T-helper 2 cell treated with Interferon-gamma antibody and Interleukin-4, amounts not matched to agents 5 μg/mL and 100 μg/mL, for 36 hours (primary cell): Measurements from ENCODE around the gene KCNJ11.
A peak's percentile ranks its signal among the peaks of the same experiment; 100 is the strongest.
"Not testable (repeated sequence)": the region's sequence is repeated elsewhere in the genome, so short reads cannot be mapped to it uniquely, and the experiment has no call there.

Source experiments
- DNase-seq: peaks from one replicate; pipeline ENCODE4 v3.0.0; 2021; ENCODE audit warnings: low spot score
- H3K27ac Mint-ChIP-seq: one replicate; pipeline ENCODE4 v1.8.0; 2021; ENCODE audit warnings: mild to moderate bottlenecking, mixed read lengths
- H3K27me3 Mint-ChIP-seq: one replicate; pipeline ENCODE4 v1.8.0; 2021; ENCODE audit warnings: low read depth, mixed read lengths
- H3K36me3 Mint-ChIP-seq: one replicate; pipeline ENCODE4 v1.8.0; 2021; ENCODE audit warnings: low read depth, mixed read lengths
- H3K4me1 Mint-ChIP-seq: one replicate; pipeline ENCODE4 v1.8.0; 2021; ENCODE audit warnings: low read depth, mixed read lengths
- H3K4me3 Mint-ChIP-seq: one replicate; pipeline ENCODE4 v1.8.0; 2022; ENCODE audit warnings: mild to moderate bottlenecking, moderate library complexity, mixed read lengths
- H3K9me3 Mint-ChIP-seq: one replicate; pipeline ENCODE4 v1.8.0; 2021; ENCODE audit warnings: mixed read lengths

Gene KCNJ11

DNA sequence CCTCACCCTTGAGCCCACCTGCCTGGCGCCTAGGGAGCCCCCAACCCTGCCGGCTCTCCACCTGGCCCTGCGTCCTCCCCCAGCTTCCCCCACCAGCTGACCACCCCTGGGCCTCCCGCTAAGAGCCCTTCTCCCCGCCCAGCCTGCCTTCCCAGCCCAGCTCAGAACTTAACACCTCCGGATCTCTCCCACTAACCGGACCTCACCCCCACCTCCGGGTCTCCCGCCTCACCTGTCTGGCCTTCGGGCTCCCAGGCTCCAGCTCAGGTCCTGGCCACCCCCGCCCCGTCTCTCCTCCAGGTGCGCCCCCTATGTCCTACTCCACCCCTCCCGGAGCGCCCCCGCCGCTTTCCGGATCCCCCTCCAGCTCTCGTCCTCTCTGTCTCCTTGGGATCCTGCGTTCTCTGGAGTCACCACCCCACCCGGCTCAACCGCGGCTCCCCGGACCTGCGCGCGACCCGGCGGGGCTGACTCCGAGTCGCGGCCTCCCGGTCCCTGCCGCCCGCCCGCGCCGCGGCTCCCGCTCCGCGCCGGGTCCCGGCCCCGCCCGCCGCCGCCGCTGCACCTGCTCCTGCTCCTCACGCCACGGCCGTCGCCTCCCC lies at the start of gene KCNJ11:
TSS of gene KCNJ11 (minus strand) at position 51 of the 602 bp plus-strand sequence. CDS start 568 bp downstream, outside the sequence.
- no peaks in the 10 kb centered on the region for H3K36me3 Mint-ChIP-seq
- peaks cover 22% of the 10 kb centered on the region for H3K27me3 Mint-ChIP-seq
- no peaks in the 10 kb centered on the region for H3K9me3 Mint-ChIP-seq
- H3K27ac Mint-ChIP-seq, result peak within 1 kb of the TSS; percentile 31
- peaks cover 1% of the 10 kb centered on the region for H3K4me1 Mint-ChIP-seq
- peak within 1 kb of the TSS; percentile 70 for H3K4me3 Mint-ChIP-seq
- DNase-seq, result no peak

DNA sequence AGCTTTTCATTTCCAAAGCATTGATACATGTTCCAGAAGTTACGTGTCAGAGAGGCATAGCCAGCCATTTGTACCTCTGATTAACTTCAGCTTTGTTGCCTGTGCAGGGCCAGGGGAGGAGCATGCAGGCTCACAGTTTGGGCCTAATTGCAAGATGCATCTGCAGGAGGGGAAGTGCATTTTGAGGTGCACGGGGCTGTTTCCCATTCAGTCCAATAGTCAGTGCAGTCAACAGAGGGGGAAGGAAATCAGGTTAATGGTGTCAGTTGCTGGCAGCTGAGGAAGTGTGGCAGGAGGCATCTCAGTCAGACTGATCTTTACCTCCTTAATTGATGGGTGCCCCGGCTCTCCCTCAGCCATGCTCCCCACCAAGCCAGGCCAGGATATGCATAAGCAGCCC lies 48.9 kb upstream of the KCNJ11 start:
- Mint-ChIP-seq H3K4me3 (no peak overlapping the region), H3K4me1 (peaks cover 21% of the 10 kb centered on the region), H3K9me3 (peaks cover 4% of the 10 kb centered on the region), H3K27me3 (peaks cover 22% of the 10 kb centered on the region), H3K36me3 (no peaks in the 10 kb centered on the region), H3K27ac (no peak overlapping the region)
- no peak for DNase-seq

DNA sequence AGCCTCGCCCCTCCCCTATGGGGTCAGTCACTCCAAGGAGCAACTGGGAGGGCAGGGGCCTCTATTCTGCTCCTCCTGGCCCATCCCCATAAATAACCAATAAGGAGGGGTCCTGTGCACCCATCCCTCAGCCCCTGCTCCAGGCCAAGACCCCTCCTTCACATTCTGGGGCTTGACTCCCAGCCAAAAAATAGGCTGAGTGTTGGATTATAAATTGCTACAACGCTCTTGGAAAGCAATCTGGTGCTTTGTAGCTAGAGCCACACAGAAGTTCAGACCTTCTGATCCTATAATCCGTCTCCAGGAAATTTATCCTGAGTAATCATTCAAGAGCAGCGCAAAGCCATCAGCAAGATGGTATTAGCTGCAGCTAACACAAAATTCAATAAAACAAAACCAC lies 45.6 kb upstream of the KCNJ11 start:
- Mint-ChIP-seq H3K4me1 (peaks cover 13% of the 10 kb centered on the region), H3K27ac (no peak overlapping the region), H3K9me3 (no peaks in the 10 kb centered on the region), H3K4me3 (no peak overlapping the region), H3K27me3 (peaks cover 14% of the 10 kb centered on the region), H3K36me3 (no peaks in the 10 kb centered on the region)
- no peak for DNase-seq

DNA sequence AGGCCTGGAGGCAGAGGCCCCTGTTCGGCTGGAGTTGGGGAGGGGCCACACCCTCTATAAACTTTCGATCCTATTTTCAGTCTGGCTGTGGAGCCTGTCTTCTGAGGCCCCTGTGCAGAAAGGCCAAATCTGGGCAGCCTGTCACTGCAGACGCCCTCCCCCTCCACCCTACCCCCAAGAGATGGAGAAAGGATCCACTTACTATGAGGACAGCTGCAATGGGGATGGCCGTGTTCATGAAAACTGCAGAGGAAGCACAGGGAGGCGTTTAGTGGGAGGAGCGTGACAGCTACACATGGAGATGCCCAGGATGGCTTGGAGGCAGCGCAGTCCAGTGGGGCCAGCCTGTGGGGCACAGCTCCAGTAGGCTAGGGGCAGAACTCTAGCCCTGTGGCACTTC lies 43.5 kb upstream of the KCNJ11 start:
- H3K4me3 Mint-ChIP-seq, result no peak overlapping the region
- H3K27me3 Mint-ChIP-seq, result peaks cover 16% of the 10 kb centered on the region
- no peak overlapping the region for H3K27ac Mint-ChIP-seq
- no peaks in the 10 kb centered on the region for H3K36me3 Mint-ChIP-seq
- H3K9me3 Mint-ChIP-seq, result no peaks in the 10 kb centered on the region
- peaks cover 10% of the 10 kb centered on the region for H3K4me1 Mint-ChIP-seq
- no peak for DNase-seq

DNA sequence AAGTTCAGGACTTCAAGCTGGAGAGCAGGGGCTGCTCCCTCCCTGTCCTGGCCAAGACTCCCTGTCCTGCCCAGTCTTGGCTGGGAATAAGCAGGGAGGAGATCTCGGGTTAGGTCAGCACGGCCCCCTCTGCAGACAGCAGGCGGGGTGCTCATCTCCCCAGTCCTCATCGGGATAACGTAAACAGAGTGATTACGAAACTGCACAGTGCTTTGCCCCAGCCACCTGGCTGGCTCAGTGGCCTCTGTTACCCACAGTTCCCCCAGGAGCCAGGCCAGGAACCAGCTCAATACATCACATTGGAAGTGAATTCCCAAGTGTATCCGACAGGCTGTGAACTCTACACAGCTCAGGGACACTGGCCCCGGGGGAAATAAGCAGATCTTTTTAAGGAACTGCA lies 42.7 kb upstream of the KCNJ11 start:
- no peak overlapping the region for H3K27ac Mint-ChIP-seq
- H3K4me3 Mint-ChIP-seq, result no peak overlapping the region
- H3K27me3 Mint-ChIP-seq, result peaks cover 16% of the 10 kb centered on the region
- peaks cover 18% of the 10 kb centered on the region for H3K4me1 Mint-ChIP-seq
- DNase-seq, result no peak
- peaks cover 1% of the 10 kb centered on the region for H3K36me3 Mint-ChIP-seq
- H3K9me3 Mint-ChIP-seq, result peaks cover under 1% of the 10 kb centered on the region

DNA sequence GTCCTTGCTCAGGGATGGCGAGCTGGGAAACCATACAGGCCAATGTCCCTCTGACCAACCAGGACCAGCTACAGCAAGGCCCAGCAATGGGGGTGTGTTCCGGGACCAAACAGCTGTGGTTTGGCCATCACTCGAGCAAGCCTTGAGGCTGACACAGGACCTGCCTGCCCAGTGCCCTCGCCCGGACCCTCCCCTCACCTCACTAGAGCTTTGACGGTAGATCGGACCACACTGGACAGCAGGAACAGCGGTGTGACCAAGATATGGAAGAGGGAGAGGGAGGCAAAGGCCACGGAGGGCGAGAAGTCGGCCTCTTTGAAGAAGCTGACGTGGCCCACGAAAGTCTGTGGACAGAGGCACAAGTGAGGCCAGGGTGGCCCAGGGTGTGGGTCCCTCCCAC lies 42.2 kb upstream of the KCNJ11 start:
- Mint-ChIP-seq H3K9me3 (peaks cover 5% of the 10 kb centered on the region), H3K4me3 (no peak overlapping the region)

DNA sequence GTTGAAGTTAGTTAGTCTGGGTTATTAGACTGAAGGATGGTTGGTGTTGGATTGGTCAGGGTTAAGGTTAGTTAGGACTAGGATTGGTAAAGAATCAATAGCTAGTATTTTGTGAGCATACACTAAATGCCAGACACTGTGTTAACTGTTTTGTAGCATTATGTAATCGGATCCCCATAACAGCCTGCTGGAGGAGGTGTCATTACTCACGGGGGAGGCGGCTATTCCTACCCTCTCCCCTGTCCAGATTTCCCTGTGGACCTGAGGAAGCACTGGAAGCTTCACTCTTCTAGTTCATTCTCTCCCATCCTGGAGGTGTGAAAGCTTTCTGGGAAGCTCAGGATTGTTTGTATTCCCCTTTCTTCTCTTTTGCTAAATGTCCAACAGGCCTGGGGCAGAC lies 40.5 kb upstream of the KCNJ11 start:
- Mint-ChIP-seq H3K27ac (no peak overlapping the region), H3K36me3 (peaks cover 6% of the 10 kb centered on the region), H3K9me3 (peaks cover 5% of the 10 kb centered on the region), H3K27me3 (peaks cover 14% of the 10 kb centered on the region), H3K4me3 (no peak overlapping the region), H3K4me1 (peaks cover 33% of the 10 kb centered on the region)
- no peak for DNase-seq

More for the DNA sequence above, 42.2 kb upstream of the KCNJ11 start:
- Mint-ChIP-seq H3K27ac (no peak overlapping the region), H3K27me3 (peaks cover 19% of the 10 kb centered on the region), H3K36me3 (peaks cover 6% of the 10 kb centered on the region), H3K4me1 (peaks cover 21% of the 10 kb centered on the region)
- no peak for DNase-seq

DNA sequence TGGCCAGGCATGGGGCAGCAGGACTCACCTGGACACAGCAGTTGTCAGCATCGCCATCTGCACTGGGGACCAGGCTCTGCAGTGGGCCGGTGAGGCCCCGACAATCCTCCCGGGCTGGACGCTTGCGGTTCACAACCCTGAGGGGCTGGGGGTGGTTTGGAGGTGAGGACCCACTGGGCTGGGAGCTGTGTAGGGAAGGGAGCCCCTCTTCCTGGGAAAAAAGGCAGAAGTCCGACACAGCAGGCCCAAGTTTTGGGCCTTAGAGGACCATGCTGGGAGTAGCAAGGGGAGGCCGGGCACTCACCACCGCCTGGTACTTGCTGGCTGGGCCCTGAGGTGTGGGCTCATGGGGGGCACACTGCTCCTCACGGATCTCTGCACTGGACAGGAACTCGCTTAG lies 39.8 kb upstream of the KCNJ11 start:
- peaks cover 6% of the 10 kb centered on the region for H3K36me3 Mint-ChIP-seq
- no peak overlapping the region for H3K27ac Mint-ChIP-seq
- peaks cover 5% of the 10 kb centered on the region for H3K9me3 Mint-ChIP-seq
- DNase-seq, result no peak
- peaks cover 33% of the 10 kb centered on the region for H3K4me1 Mint-ChIP-seq
- H3K27me3 Mint-ChIP-seq, result peaks cover 14% of the 10 kb centered on the region
- H3K4me3 Mint-ChIP-seq, result no peak overlapping the region

DNA sequence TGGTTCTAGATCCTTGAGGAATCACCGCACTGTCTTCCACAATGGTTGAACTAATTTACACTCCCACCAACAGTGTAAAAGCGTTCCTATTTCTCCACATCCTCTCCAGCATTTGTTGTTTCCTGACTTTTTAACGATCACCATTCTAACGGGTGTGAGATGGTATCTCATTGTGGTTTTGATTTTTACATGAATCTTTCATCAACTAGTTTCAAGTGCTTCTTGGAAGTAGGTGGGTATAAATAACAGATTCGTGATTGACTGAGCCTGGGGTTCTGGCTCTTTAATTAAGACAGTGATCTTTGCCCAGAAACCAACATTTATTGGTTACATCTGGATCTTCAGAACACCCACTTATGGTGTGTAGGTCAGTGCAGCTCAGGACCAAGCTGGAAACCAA lies 37.8 kb upstream of the KCNJ11 start:
- peaks cover 45% of the 10 kb centered on the region for H3K4me1 Mint-ChIP-seq

DNA sequence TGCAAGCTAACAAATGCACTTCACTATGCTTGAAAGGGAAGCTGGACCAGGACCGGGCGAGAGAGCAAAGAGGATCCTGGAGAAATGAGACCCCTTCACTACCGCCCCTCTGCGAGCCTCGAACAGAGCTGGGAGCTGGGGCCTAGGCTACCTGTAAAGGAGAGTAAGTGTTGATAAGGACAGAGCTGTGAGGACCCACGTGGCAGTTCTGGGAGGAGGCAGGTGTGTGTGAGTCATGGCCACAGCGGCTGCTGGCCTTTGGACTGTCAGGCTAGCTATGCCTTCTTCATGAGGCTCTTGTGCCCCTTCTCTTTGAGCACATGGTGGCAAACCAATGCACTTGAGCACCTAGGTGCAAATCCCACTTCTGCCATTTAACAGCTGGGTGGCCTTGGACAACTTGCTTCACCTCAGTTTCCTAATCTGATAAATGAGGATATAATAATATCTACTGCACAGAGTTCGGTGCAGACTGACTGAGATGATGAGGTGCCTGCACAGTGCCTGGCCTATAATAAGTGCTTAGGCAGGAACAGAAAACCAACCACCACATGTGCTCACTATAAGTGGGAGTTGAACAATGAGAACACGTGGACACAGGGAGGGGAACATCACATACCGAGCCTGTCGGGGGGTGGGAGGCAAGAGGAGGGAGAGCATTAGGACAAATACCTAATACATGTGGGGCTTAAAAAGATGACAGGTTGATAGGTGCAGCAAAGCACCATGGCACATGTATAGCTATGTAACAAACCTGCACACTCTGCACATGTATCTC lies 35.3 kb upstream of the KCNJ11 start:
- peaks cover 41% of the 10 kb centered on the region for H3K27me3 Mint-ChIP-seq
- H3K36me3 Mint-ChIP-seq, result peaks cover 6% of the 10 kb centered on the region
- peaks cover 5% of the 10 kb centered on the region for H3K9me3 Mint-ChIP-seq
- H3K27ac Mint-ChIP-seq, result no peak overlapping the region
- peaks cover 53% of the 10 kb centered on the region for H3K4me1 Mint-ChIP-seq
- DNase-seq, result no peak
- no peak overlapping the region for H3K4me3 Mint-ChIP-seq

More for the DNA sequence above, 37.8 kb upstream of the KCNJ11 start:
- H3K9me3 Mint-ChIP-seq, H3K36me3 Mint-ChIP-seq, DNase-seq: not testable (repeated sequence)
- Mint-ChIP-seq H3K4me3 (peak overlapping the region; percentile 52), H3K27ac (peak overlapping the region; percentile 34), H3K27me3 (peaks cover 27% of the 10 kb centered on the region)

DNA sequence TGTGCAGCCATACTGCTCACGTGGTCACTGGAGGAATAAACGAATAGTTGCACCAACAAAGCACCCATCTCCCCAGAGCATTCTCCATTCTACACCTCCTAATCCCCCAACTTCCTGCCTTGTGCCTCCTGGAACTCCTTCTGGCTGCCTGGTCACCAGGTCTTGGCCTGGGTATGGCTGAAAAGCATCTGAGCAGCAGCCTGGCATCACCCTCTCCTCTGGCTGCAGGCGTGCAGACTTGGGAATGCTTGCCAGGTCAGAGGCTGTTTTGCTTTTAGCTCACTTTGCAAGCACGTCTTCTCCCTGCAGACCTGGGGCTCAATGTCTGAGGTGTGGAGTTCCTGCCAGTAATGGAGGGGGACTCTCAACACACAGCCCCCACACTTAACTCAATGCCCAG lies 33.3 kb upstream of the KCNJ11 start:
- no peak for DNase-seq
- Mint-ChIP-seq H3K27ac (no peak overlapping the region), H3K4me1 (peaks cover 45% of the 10 kb centered on the region), H3K9me3 (peaks cover 5% of the 10 kb centered on the region), H3K27me3 (peaks cover 52% of the 10 kb centered on the region), H3K36me3 (peaks cover 6% of the 10 kb centered on the region), H3K4me3 (no peak overlapping the region)

DNA sequence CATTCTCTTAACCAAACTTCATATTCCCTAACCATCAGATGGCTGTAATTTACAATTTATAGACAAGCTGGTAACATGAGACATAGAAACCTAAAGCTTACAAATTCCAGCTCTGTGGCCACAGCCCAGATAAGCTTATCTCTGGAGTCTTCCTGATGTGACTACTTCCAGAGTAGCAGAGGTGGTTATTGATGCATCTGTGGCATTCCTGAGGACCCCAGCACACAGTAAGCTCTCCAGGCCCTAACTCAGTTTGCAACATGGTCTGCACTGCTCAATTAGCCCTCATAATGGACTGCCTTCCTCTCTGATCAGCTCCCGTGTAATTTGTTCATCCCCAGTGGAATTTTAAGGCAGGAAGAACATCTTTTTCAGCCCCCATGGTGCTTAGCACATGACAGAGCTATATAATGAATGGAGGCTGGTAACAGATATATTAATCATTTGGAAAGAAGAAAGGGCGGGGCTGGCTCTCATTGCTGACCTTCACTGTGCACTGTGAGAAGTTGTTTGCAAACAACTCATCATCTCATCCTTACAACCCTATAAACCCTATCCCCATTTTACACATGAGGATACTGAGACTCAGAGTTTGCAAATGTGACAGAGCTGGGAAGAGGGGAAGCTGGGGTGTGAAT lies 30.1 kb upstream of the KCNJ11 start:
- Mint-ChIP-seq H3K4me1 (peaks cover 48% of the 10 kb centered on the region), H3K4me3 (no peak overlapping the region), H3K9me3 (no peaks in the 10 kb centered on the region), H3K36me3 (no peaks in the 10 kb centered on the region), H3K27ac (no peak overlapping the region), H3K27me3 (peaks cover 65% of the 10 kb centered on the region)
- DNase-seq, result no peak

DNA sequence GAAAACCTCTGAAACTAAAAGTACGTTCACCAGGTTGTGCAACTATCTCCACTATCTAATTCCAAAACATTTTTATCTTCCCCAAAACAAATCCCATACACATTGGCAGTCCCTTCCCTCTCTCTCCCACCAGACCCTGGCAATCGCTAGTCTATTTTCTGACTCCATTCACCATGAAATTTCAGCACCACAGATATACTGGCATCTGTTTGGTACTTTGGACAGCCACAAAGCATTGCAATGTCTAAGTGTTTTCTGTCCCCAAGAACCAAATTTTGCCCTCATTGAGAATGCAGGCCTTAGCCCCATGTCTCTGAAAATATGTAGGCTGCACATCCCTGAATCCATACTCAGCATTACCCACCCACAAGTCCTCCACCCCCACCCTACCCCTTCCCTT lies 28.0 kb upstream of the KCNJ11 start:
- peaks cover 60% of the 10 kb centered on the region for H3K27me3 Mint-ChIP-seq
- peak overlapping the region; percentile 30 for H3K4me3 Mint-ChIP-seq
- H3K27ac Mint-ChIP-seq, result no peak overlapping the region
- no peaks in the 10 kb centered on the region for H3K36me3 Mint-ChIP-seq
- H3K9me3 Mint-ChIP-seq, result no peaks in the 10 kb centered on the region
- peaks cover 51% of the 10 kb centered on the region for H3K4me1 Mint-ChIP-seq
- no peak for DNase-seq

DNA sequence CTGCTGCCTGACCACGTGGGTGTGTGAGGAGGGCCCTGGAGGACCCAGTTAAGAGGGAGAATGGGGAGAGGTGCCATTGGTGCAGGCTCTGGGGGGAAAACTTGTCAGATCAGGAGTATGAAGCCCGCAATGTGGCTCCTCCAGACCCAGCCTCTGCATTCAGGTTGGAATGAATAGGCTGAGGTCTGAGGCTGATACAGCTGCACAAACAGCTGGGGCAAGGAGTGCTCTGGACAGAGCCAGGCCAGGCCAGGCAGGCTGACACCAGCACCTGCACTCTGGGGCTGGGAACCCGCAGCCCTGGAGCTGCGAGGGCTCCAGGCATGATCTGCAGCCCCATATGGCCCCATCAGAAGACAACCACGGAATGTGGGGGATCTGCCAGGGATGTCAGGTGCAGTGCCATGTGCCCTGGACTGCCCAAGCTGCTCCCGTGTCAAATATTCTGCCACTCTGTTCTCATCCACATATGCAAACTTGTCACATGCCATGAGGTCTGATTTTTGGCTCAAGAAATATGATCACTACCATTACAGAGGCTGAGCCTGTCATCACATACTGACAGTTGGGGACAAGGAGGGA lies 27.2 kb upstream of the KCNJ11 start:
- DNase-seq, result no peak
- H3K4me1 Mint-ChIP-seq, result peaks cover 52% of the 10 kb centered on the region
- no peak overlapping the region for H3K27ac Mint-ChIP-seq
- H3K9me3 Mint-ChIP-seq, result no peaks in the 10 kb centered on the region
- H3K4me3 Mint-ChIP-seq, result peak overlapping the region; percentile 62
- H3K27me3 Mint-ChIP-seq, result peaks cover 57% of the 10 kb centered on the region
- no peaks in the 10 kb centered on the region for H3K36me3 Mint-ChIP-seq
